ENCODE results near the gene TCEAL9. TPM values are rescaled to one million over a fixed set of nuclear protein-coding genes. Genes with fewer than 3 reads are reported as not detected.

Gene TCEAL9
- total RNA-seq: 10 to 100 TPM; 47.4 to 94.5 (median 92.8) TPM

- H3K27ac ChIP-seq: peak within 1 kb of the TSS; percentile 91 to 93
- no peaks in the 10 kb centered on the region for H3K36me3 ChIP-seq
- H3K4me1 ChIP-seq: no peaks in the 10 kb centered on the region
- TF ChIP-seq POLR2A (IDR thresholded peaks at IDR 0.05) (peak; percentile 71), CTCF (IDR thresholded peaks at IDR 0.05) (no peak), POLR2AphosphoS5 (IDR thresholded peaks at IDR 0.05) (peak; percentile 58 to 91 (median 80))
- peaks cover 0 to 35% of the 10 kb centered on the region in 2 donors for H3K27me3 ChIP-seq
- H3K9me3 ChIP-seq: no peaks in the 10 kb centered on the region
- peak; percentile 54 to 65 for DNase-seq (ENCODE audit: low spot score in 2 of 2)
- intact Hi-C loops (cut with DNase I; ENCODE audit: low total_unique reads): no loop called here
- peak within 1 kb of the TSS; percentile 60 to 66 (median 66) for H3K4me3 ChIP-seq
Measured at GRCh38 chrX:103356130-103356798, at the start of gene TCEAL9. Gene TCEAL9 (plus strand): TSS chrX:103356506. CDS start chrX:103357685, 1,179 bp downstream.

GRCh38 chrX:103309860-103310554, 46.3 kb upstream of the TCEAL9 start:
- TF ChIP-seq POLR2AphosphoS5 (IDR thresholded peaks at IDR 0.05) (no peak), CTCF (IDR thresholded peaks at IDR 0.05) (no peak), POLR2A (IDR thresholded peaks at IDR 0.05) (no peak)
- peak overlapping the region; percentile 78 for H3K27ac ChIP-seq
- DNase-seq (ENCODE audit: low spot score in 2 of 2): no peak
- intact Hi-C loops (cut with DNase I; ENCODE audit: low total_unique reads): no loop called here
- peaks cover 0 to 51% of the 10 kb centered on the region in 2 donors for H3K27me3 ChIP-seq
- H3K4me3 ChIP-seq: peak overlapping the region; percentile 38 to 72 (median 59)
- H3K9me3 ChIP-seq: no peaks in the 10 kb centered on the region
- no peaks in the 10 kb centered on the region for H3K36me3 ChIP-seq
- no peaks in the 10 kb centered on the region for H3K4me1 ChIP-seq

DNA sequence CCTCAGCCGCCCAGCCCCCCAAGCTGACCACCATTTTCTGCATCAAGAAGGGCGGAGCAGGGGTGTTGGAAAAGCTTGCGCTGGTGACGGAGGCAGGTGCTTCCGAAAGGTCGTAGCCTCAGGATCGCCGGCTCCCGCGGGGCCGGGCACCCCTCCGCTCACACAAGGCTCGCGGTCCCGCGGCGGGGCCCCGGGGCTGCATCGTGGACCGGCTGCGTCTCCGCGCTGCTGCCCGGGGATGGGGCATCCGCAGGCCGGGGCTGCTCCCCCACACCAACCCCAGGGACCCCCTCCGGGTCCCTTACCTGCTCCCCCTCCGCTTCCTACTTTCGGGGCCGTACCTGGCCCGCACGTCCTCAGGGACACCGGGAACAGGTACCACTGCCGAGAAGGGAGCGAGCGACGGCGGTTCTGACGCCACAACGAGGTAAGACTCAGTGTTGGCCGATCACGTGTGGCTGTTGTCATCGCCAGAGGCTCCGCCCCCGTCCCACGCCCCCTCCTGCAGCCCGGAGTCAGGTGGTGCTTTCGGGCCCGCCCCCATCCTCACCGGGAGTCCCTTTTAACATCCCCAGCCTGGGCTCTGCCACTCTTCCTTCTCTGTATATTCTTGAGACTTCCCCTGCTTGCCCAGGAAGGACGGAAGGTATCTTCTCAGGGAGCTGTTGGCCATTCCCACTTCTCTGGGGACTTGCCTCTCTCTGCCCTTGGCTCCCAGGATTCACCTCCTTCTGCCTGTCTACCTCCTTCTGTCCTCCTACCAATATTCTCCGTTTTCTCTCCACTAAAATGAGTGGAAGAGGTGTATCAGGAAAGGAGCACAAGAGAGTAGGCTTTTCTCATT, 45.5 kb upstream of the TCEAL9 start, which contains the start of gene BEX2:
BEX2 (minus strand) TSS at position 436 of the 844 bp plus-strand sequence. CDS start 1,014 bp downstream, outside the sequence.
- peak within 1 kb of the TSS; percentile 78 for H3K27ac ChIP-seq
- no peaks in the 10 kb centered on the region for H3K36me3 ChIP-seq
- DNase-seq (ENCODE audit: low spot score in 2 of 2): peak; percentile 76 to 84
- H3K4me1 ChIP-seq: no peaks in the 10 kb centered on the region
- H3K9me3 ChIP-seq: no peaks in the 10 kb centered on the region
- intact Hi-C loops (cut with DNase I; ENCODE audit: low total_unique reads): no loop called here
- H3K4me3 ChIP-seq: peak within 1 kb of the TSS; percentile 38 to 72 (median 59)
- TF ChIP-seq POLR2AphosphoS5 (IDR thresholded peaks at IDR 0.05) (peak in 2 of 3 donors; percentile 71 to 87), POLR2A (IDR thresholded peaks at IDR 0.05) (peak; percentile 57), CTCF (IDR thresholded peaks at IDR 0.05) (no peak)
- H3K27me3 ChIP-seq: peaks cover 0 to 51% of the 10 kb centered on the region in 2 donors

GRCh38 chrX:103311399-103311780, 44.9 kb upstream of the TCEAL9 start:
- DNase-seq (ENCODE audit: low spot score in 2 of 2): no peak
- intact Hi-C loops (cut with DNase I; ENCODE audit: low total_unique reads): no loop called here
- Histone ChIP-seq H3K9me3 (no peaks in the 10 kb centered on the region), H3K27me3 (peaks cover 0 to 46% of the 10 kb centered on the region in 2 donors), H3K4me1 (no peaks in the 10 kb centered on the region), H3K36me3 (no peaks in the 10 kb centered on the region), H3K4me3 (peak overlapping the region in 1 of 3 donors; percentile 59), H3K27ac (peak overlapping the region in 1 of 2 donors; percentile 78)
- TF ChIP-seq CTCF (IDR thresholded peaks at IDR 0.05) (no peak), POLR2A (IDR thresholded peaks at IDR 0.05) (no peak), POLR2AphosphoS5 (IDR thresholded peaks at IDR 0.05) (no peak)

Measured in breast epithelium (tissue), 4 donors.